Measurements from ENCODE around the gene TMIGD1. TPM values are rescaled to one million over a fixed set of nuclear protein-coding genes. Genes with fewer than 3 reads are reported as not detected.

Gene TMIGD1
- total RNA-seq, 1 experiment from 2014 or later, result not detected

Small RNA genes lying within 50 kb of the gene (small RNA-seq; reads per million reads assigned to genes)
- gene RF00019 (not detected), gene RNU6-1267P (not detected), gene RNU6-990P (not detected)

Other genes with a start within 250 kb of the TMIGD1 start
- 13.9 and 14.2 TPM in 2 replicates for gene NSRP1, start 217.2 kb downstream of the TMIGD1 start, total RNA-seq (2014; rRNA removed; shearing (Covaris generic); ENCODE audit: low replicate concordance)
- gene SLC6A4, start 98.4 kb downstream of the TMIGD1 start, total RNA-seq (2014; rRNA removed; shearing (Covaris generic); ENCODE audit: low replicate concordance), result not detected in 2 replicates
- gene BLMH, start 42.1 kb downstream of the TMIGD1 start, total RNA-seq (2014; rRNA removed; shearing (Covaris generic); ENCODE audit: low replicate concordance), result 47.5 and 52.8 TPM in 2 replicates
- 18.4 and 19.2 TPM in 2 replicates for gene CPD, start 44.9 kb upstream of the TMIGD1 start, total RNA-seq (2014; rRNA removed; shearing (Covaris generic); ENCODE audit: low replicate concordance)
- gene GOSR1, start 143.4 kb upstream of the TMIGD1 start, total RNA-seq (2014; rRNA removed; shearing (Covaris generic); ENCODE audit: low replicate concordance), result 18.6 and 31.5 TPM in 2 replicates

All from Karpas-422 (cell line).